IMR-90 (cell line): ENCODE results near the gene HRH3. TPM values are rescaled to one million over a fixed set of nuclear protein-coding genes. Genes with fewer than 3 reads are reported as not detected.

ENCODE experiments used
- ATAC-seq: fragments of 200-7000 bp; cut with Tn5 transposase; 2 replicates; pipeline ENCODE4 v1.9.1; 2020; ENCODE audit warnings: low read depth, mild to moderate bottlenecking, moderate library complexity
- BruUV-seq: library from RNA; stranded (reverse); fragments of 400-500 nt; replicated peaks from 2 replicates; lab custom pipeline; 2021; lab: Mats Ljungman, UMichigan
- CTCF ChIA-PET: fragments of 300-600 bp; formaldehyde crosslinking; extraction: SDS; loops from one replicate; lab custom pipeline; 2021; ENCODE audit warnings: antibody characterized with exemption; lab: Yijun Ruan, JAX
- POLR2A ChIA-PET: fragments of 300-600 bp; sonication (Branson Sonifier 250); formaldehyde crosslinking; loops from one replicate; lab custom pipeline; 2022; ENCODE audit warnings: antibody characterized with exemption; ENCODE audit not compliant: unreplicated experiment; lab: Charles Lee
- DNase-seq: peaks from one replicate; pipeline ENCODE4 v3.0.0; 2013
- H2AFZ ChIP-seq: replicated peaks from 2 replicates; pipeline ENCODE3; 2013; ENCODE audit warnings: low read length, mild to moderate bottlenecking; ENCODE audit not compliant: poor library complexity
- H2AK5ac ChIP-seq: 2 replicates; pipeline ENCODE4 v1.6.1; 2013; ENCODE audit warnings: low read depth, low read length, inconsistent platforms
- H2AK9ac ChIP-seq: replicated peaks from 2 replicates; pipeline ENCODE3; 2013; ENCODE audit warnings: mild to moderate bottlenecking, low read depth, low read length, moderate library complexity; ENCODE audit not compliant: poor library complexity
- H2BK120ac ChIP-seq: 2 replicates; pipeline ENCODE4 v1.6.1; 2013; ENCODE audit warnings: low read depth, low read length, inconsistent platforms
- H2BK15ac ChIP-seq: 3 replicates; pipeline ENCODE4 v1.6.1; 2013; ENCODE audit warnings: low read depth, low read length, inconsistent platforms
- H2BK20ac ChIP-seq: 2 replicates; pipeline ENCODE4 v1.6.1; 2013; ENCODE audit warnings: low read depth, mild to moderate bottlenecking, inconsistent platforms, low read length, moderate library complexity
- H2BK5ac ChIP-seq: 2 replicates; pipeline ENCODE4 v1.6.1; 2013; ENCODE audit warnings: mild to moderate bottlenecking, low read depth, low read length, inconsistent platforms; ENCODE audit not compliant: poor library complexity, severe bottlenecking
- H3K14ac ChIP-seq: replicated peaks from 2 replicates; pipeline ENCODE4 v1.6.1; 2013; ENCODE audit warnings: low read depth, low read length, inconsistent platforms
- H3K18ac ChIP-seq: 2 replicates; pipeline ENCODE4 v1.6.1; 2013; ENCODE audit warnings: low read depth, low read length, control low read depth
- H3K23ac ChIP-seq: 2 replicates; pipeline ENCODE4 v1.6.1; 2013; ENCODE audit warnings: low read depth, low read length, inconsistent platforms
- H3K27ac ChIP-seq: 2 replicates; pipeline ENCODE4 v1.5.1; 2013; ENCODE audit warnings: mild to moderate bottlenecking, control low read depth, low read length; ENCODE audit not compliant: insufficient read depth
- H3K27me3 ChIP-seq: 2 replicates; pipeline ENCODE4 v1.6.1; 2013; ENCODE audit warnings: low read length; ENCODE audit not compliant: control insufficient read depth, insufficient read depth
- H3K36me3 ChIP-seq: 2 replicates; pipeline ENCODE4 v1.6.1; 2013; ENCODE audit warnings: low read length, mixed read lengths; ENCODE audit not compliant: control insufficient read depth, insufficient read depth
- H3K4ac ChIP-seq: 2 replicates; pipeline ENCODE4 v1.6.1; 2013; ENCODE audit warnings: low read depth, low read length, inconsistent platforms
- H3K4me1 ChIP-seq: 2 replicates; pipeline ENCODE4 v1.6.1; 2013; ENCODE audit warnings: low read length, mixed read lengths; ENCODE audit not compliant: control insufficient read depth, insufficient read depth
- H3K4me2 ChIP-seq: 2 replicates; pipeline ENCODE4 v1.6.1; 2013; ENCODE audit warnings: low read depth, mild to moderate bottlenecking, control low read depth, low read length, moderate library complexity
- H3K4me3 ChIP-seq: 2 replicates; pipeline ENCODE4 v1.5.1; 2013; ENCODE audit warnings: low read depth, mild to moderate bottlenecking, control low read depth, low read length, moderate library complexity; ENCODE audit not compliant: insufficient read depth
- H3K56ac ChIP-seq: 2 replicates; pipeline ENCODE4 v1.6.1; 2013; ENCODE audit warnings: low read length, inconsistent platforms; ENCODE audit not compliant: insufficient read depth; ENCODE audit errors: extremely low read depth
- H3K79me1 ChIP-seq, 2 experiments: 2 replicates each; pipeline ENCODE4 v1.6.1; 2013; ENCODE audit warnings: low read length in 2 of 2, inconsistent platforms in 1 of 2, low read depth in 1 of 2
- H3K9ac ChIP-seq: 2 replicates; pipeline ENCODE4 v1.6.1; 2013; ENCODE audit warnings: low read depth, low read length, control low read depth
- H3K9me1 ChIP-seq: 2 replicates; pipeline ENCODE4 v1.6.1; 2013; ENCODE audit warnings: low read length, inconsistent platforms; ENCODE audit not compliant: insufficient read depth
- H3K9me3 ChIP-seq: 2 replicates; pipeline ENCODE4 v1.6.1; 2013; ENCODE audit warnings: low read length; ENCODE audit not compliant: control insufficient read depth, insufficient read depth
- H4K20me1 ChIP-seq: 2 replicates; pipeline ENCODE4 v1.6.1; 2013; ENCODE audit warnings: low read length, inconsistent platforms; ENCODE audit not compliant: insufficient read depth
- H4K5ac ChIP-seq: 2 replicates; pipeline ENCODE4 v1.6.1; 2013; ENCODE audit warnings: mild to moderate bottlenecking, low read depth, low read length, control low read depth
- H4K8ac ChIP-seq, 2 experiments: 2 replicates each; pipeline ENCODE4 v1.6.1; 2013; ENCODE audit warnings: low read depth in 2 of 2, low read length in 2 of 2, control low read depth in 1 of 2, inconsistent platforms in 1 of 2
- H4K91ac ChIP-seq: 2 replicates; pipeline ENCODE4 v1.6.1; 2013; ENCODE audit warnings: low read depth, low read length, inconsistent platforms; ENCODE audit not compliant: insufficient read depth
- BHLHE40 ChIP-seq: fragments of 150-350 bp; IDR thresholded peaks from 2 replicates; pipeline ENCODE4 v1.6.1; 2016; ENCODE audit warnings: mild to moderate bottlenecking, low read depth, low read length
- CEBPB ChIP-seq: IDR thresholded peaks from 2 replicates; pipeline ENCODE4 v1.6.1; 2012; ENCODE audit warnings: low read depth, low read length, improper control_type of control experiment
- CHD1 ChIP-seq: IDR thresholded peaks from 2 replicates; pipeline ENCODE4 v1.6.1; 2012; ENCODE audit warnings: low read depth, low read length, improper control_type of control experiment
- CTCF ChIP-seq: conservative IDR thresholded peaks from 2 replicates; pipeline ENCODE4 v1.5.1; 2012; ENCODE audit warnings: mild to moderate bottlenecking, low read depth, low read length, improper control_type of control experiment
- ELK1 ChIP-seq: fragments of 150-350 bp; IDR thresholded peaks from 2 replicates; pipeline ENCODE4 v1.6.1; 2016; ENCODE audit warnings: low read depth, mild to moderate bottlenecking, low read length, moderate library complexity, borderline replicate concordance
- FOS ChIP-seq: fragments of 150-350 bp; IDR thresholded peaks from 2 replicates; pipeline ENCODE4 v1.6.1; 2016; ENCODE audit warnings: low read depth, low read length
- MAFK ChIP-seq: IDR thresholded peaks from 2 replicates; pipeline ENCODE4 v1.6.1; 2012; ENCODE audit warnings: low read depth, low read length, improper control_type of control experiment
- MAZ ChIP-seq: IDR thresholded peaks from 2 replicates; pipeline ENCODE4 v1.6.1; 2012; ENCODE audit warnings: low read depth, mild to moderate bottlenecking, low read length, improper control_type of control experiment, moderate library complexity, borderline replicate concordance
- MXI1 ChIP-seq: IDR thresholded peaks from 2 replicates; pipeline ENCODE4 v1.6.1; 2012; ENCODE audit warnings: low read depth, mild to moderate bottlenecking, low read length, moderate library complexity, borderline replicate concordance
- NFE2L2 ChIP-seq: fragments of 150-350 bp; IDR thresholded peaks from 2 replicates; pipeline ENCODE4 v1.6.1; 2016; ENCODE audit warnings: low read depth, mild to moderate bottlenecking, low read length
- POLR2A ChIP-seq: IDR thresholded peaks from 2 replicates; pipeline ENCODE4 v1.6.1; 2012; ENCODE audit warnings: mild to moderate bottlenecking, low read depth, low read length
- RAD21 ChIP-seq: IDR thresholded peaks from 2 replicates; pipeline ENCODE4 v1.6.1; 2012; ENCODE audit warnings: low read length, improper control_type of control experiment
- RCOR1 ChIP-seq: IDR thresholded peaks from 2 replicates; pipeline ENCODE4 v1.6.1; 2012; ENCODE audit warnings: mild to moderate bottlenecking, low read length, improper control_type of control experiment; ENCODE audit not compliant: insufficient replicate concordance
- RFX5 ChIP-seq: IDR thresholded peaks from 2 replicates; pipeline ENCODE4 v1.8.0; 2012; ENCODE audit warnings: low read depth, mild to moderate bottlenecking, low read length, moderate library complexity
- SMC3 ChIP-seq: fragments of 150-350 bp; IDR thresholded peaks from 2 replicates; pipeline ENCODE4 v1.6.1; 2016; ENCODE audit warnings: low read depth, mild to moderate bottlenecking, antibody characterized with exemption, low read length, moderate library complexity
- WGBS, 2 experiments: methylation state at CpG; one replicate each; pipeline versions ENCODE4 v1.1.5 to v1.1.7; 2013; ENCODE audit warnings: missing lambda C conversion rate in 2 of 2; ENCODE audit not compliant: insufficient read length in 1 of 2; ENCODE audit errors: extremely low coverage in 2 of 2; 5-methylcytosine and 5-hydroxymethylcytosine counted together
- dilution Hi-C: fragments of 300-500 bp; cut with HindIII; formaldehyde crosslinking; loops from one replicate; pipeline ENCODE4 v1.14.3; 2018; ENCODE audit warnings: low sequenced_read_pairs; ENCODE audit not compliant: unreplicated experiment
- in situ Hi-C: fragments of 300-500 bp; cut with MboI; formaldehyde crosslinking; loops from 3 replicates; pipeline ENCODE4 v1.14.3; 2019; ENCODE audit warnings: low sequenced_read_pairs, inconsistent platforms, mixed read lengths
- intact Hi-C: fragments of 100-400 bp; cut with micrococcal nuclease; formaldehyde crosslinking; loops from 2 replicates; pipeline ENCODE4 v1.10.0; 2022
- polyA plus RNA-seq, 3 experiments: library from polyadenylated mRNA; depleted of rRNA; stranded (reverse); fragments of >200 nt; gene quantifications; 2 replicates each; pipeline ENCODE4 v1.2.3, GENCODE V29; 2012; ENCODE audit warnings: low replicate concordance in 1 of 3
- total RNA-seq: library from RNA; depleted of rRNA; stranded (reverse); fragments of >200 nt; gene quantifications from 2 replicates; pipeline ENCODE4 v1.2.3, GENCODE V29; 2012

The HRH3 gene
- total and polyA plus RNA-seq, 2 of the 4 experiments (the other 2 are of a cell fraction) = not detected

GRCh38 chr20:62168061-62168460, 52.0 kb downstream of the HRH3 start:
- no CpG with 5 or more reads among the region's 4 CpGs for whole genome bisulfite sequencing, 2 experiments
- CTCF ChIA-PET = no interaction called here
- in situ Hi-C loops = no loop called here

More at GRCh38 chr20:62168061-62168460, 52.0 kb downstream of the HRH3 start:
- peaks cover 43% of the 10 kb centered on the region for H3K36me3 ChIP-seq
- H2AK5ac ChIP-seq = no peak overlapping the region
- H3K9me3 ChIP-seq = no peaks in the 10 kb centered on the region
- H2BK20ac ChIP-seq = no peak overlapping the region
- no TSS peak for BruUV-seq
- ATAC-seq (no peak), DNase-seq (no peak)
- H3K18ac ChIP-seq = no peak overlapping the region
- H3K9ac ChIP-seq = no peak overlapping the region
- no peak overlapping the region for H2BK120ac ChIP-seq
- no peak overlapping the region for H4K8ac ChIP-seq
- H3K4me2 ChIP-seq = no peak overlapping the region
- H3K4me1 ChIP-seq = no peaks in the 10 kb centered on the region; the same call in 1 of the 2 replicates
- peaks cover 2 to 6% of the 10 kb centered on the region in 2 experiments; a peak in 3 of 4 replicates for H3K79me1 ChIP-seq
- H3K56ac ChIP-seq = no peak overlapping the region
- H2AFZ ChIP-seq = no peak overlapping the region
- intact Hi-C loops (no loop called here), dilution Hi-C loops (no loop called here)
- H4K20me1 ChIP-seq = no peaks in the 10 kb centered on the region; the same call in 1 of the 2 replicates
- no peak overlapping the region for H3K23ac ChIP-seq
- H2AK9ac ChIP-seq = no peak overlapping the region
- H3K27ac ChIP-seq = no peak overlapping the region
- H3K14ac ChIP-seq = no peak overlapping the region
- H2BK5ac ChIP-seq = no peak overlapping the region
- H3K27me3 ChIP-seq = no peaks in the 10 kb centered on the region
- H3K4me3 ChIP-seq = no peak overlapping the region
- TF ChIP-seq MAZ (no peak), MXI1 (no peak), BHLHE40 (no peak), NFE2L2 (no peak), FOS (no peak), CTCF (no peak), SMC3 (no peak), MAFK (no peak), CHD1 (no peak), CEBPB (no peak), RAD21 (no peak), RCOR1 (no peak), POLR2A (no peak), ELK1 (no peak), RFX5 (no peak)
- POLR2A ChIA-PET = no interaction called here
- no peak overlapping the region for H4K91ac ChIP-seq
- no peak overlapping the region for H4K5ac ChIP-seq
- 0 out of 2 replicates have a peak, but pooled peaks cover 3% of the 10 kb centered on the region for H3K9me1 ChIP-seq
- H3K4ac ChIP-seq = no peak overlapping the region
- no peak overlapping the region for H2BK15ac ChIP-seq
